CD4-positive, alpha-beta T cell (primary cell): Measurements from ENCODE around the gene ANKRD53. TPM values are rescaled to one million over a fixed set of nuclear protein-coding genes. Genes with fewer than 3 reads are reported as not detected.

ENCODE experiments used
- ATAC-seq: fragments of 200-7000 bp; cut with Tn5 transposase; one replicate; pipeline ENCODE4 v1.10.0; 2022; ENCODE audit warnings: mild to moderate bottlenecking; ENCODE audit not compliant: poor library complexity
- CTCF ChIA-PET: fragments of 350-600 bp; sonication (Branson Sonifier 250); formaldehyde crosslinking; loops from one replicate; lab custom pipeline; 2021; ENCODE audit warnings: antibody characterized with exemption, inconsistent platforms; lab: Charles Lee
- POLR2A ChIA-PET: fragments of 350-600 bp; sonication (Branson Sonifier 250); formaldehyde crosslinking; loops from one replicate; lab custom pipeline; 2021; ENCODE audit warnings: antibody characterized with exemption, inconsistent platforms; lab: Charles Lee
- DNase-seq, 14 experiments: peaks; one replicate each; pipeline ENCODE4 v3.0.0-alpha.2; 2013 to 2020; ENCODE audit warnings: mixed read lengths in 2 of 14
- H3K27ac ChIP-seq, 2 donors: one replicate each; pipeline versions ENCODE4 v1.5.1 to v1.7.0; 2013; ENCODE audit warnings: low read length in 2 of 2, low read depth in 1 of 2, mild to moderate bottlenecking in 1 of 2
- H3K27me3 ChIP-seq, 2 experiments: 1 replicate in 1 of 2; 2 replicates in 1 of 2; pipeline versions ENCODE4 v1.6.1 to v1.7.0; 2013; ENCODE audit warnings: low read length in 2 of 2, control low read depth in 1 of 2, mild to moderate bottlenecking in 1 of 2, moderate library complexity in 1 of 2; ENCODE audit not compliant: insufficient read depth in 2 of 2, control insufficient read depth in 1 of 2
- H3K36me3 ChIP-seq: one replicate; pipeline ENCODE4 v1.6.1; 2013; ENCODE audit warnings: low read length, control low read depth; ENCODE audit not compliant: insufficient read depth
- H3K4me1 ChIP-seq: one replicate; pipeline ENCODE4 v1.6.1; 2013; ENCODE audit warnings: low read length, control low read depth; ENCODE audit not compliant: insufficient read depth
- H3K4me3 ChIP-seq: one replicate; pipeline ENCODE4 v1.5.1; 2013; ENCODE audit warnings: mild to moderate bottlenecking, low read length, moderate library complexity
- H3K9me3 ChIP-seq, 2 experiments: 1 replicate in 1 of 2; 2 replicates in 1 of 2; pipeline versions ENCODE4 v1.6.1 to v1.7.0; 2013; ENCODE audit warnings: low read length in 2 of 2, mild to moderate bottlenecking in 2 of 2, control low read depth in 1 of 2, moderate library complexity in 1 of 2; ENCODE audit not compliant: control insufficient read depth in 1 of 2, insufficient read depth in 1 of 2
- H3K27ac Mint-ChIP-seq: one replicate; pipeline ENCODE4 v1.8.0; 2020; ENCODE audit warnings: mixed read lengths
- H3K27me3 Mint-ChIP-seq: one replicate; pipeline ENCODE4 v1.8.0; 2021; ENCODE audit warnings: mixed read lengths
- H3K36me3 Mint-ChIP-seq: one replicate; pipeline ENCODE4 v1.8.0; 2021; ENCODE audit warnings: low read depth, mixed read lengths
- H3K4me1 Mint-ChIP-seq: one replicate; pipeline ENCODE4 v1.8.0; 2021; ENCODE audit warnings: low read depth, mixed read lengths
- H3K4me3 Mint-ChIP-seq: one replicate; pipeline ENCODE4 v1.8.0; 2020; ENCODE audit warnings: mild to moderate bottlenecking, mixed read lengths
- H3K9me3 Mint-ChIP-seq: one replicate; pipeline ENCODE4 v1.8.0; 2020; ENCODE audit warnings: mixed read lengths
- intact Hi-C, 2 experiments: fragments of 100-400 bp; cut with DNase I in 1 of 2; cut with micrococcal nuclease in 1 of 2; formaldehyde crosslinking; loops; one replicate each; pipeline versions ENCODE4 v1.15.1 to v1.9.0; 2023 to 2025; cut with DNase I, micrococcal nuclease
- total RNA-seq, 174 experiments: library from RNA in 2 of 174; stranded (reverse) in 2 of 174; gene quantifications; one replicate each; pipeline ENCODE4 v1.2.3 and lab custom pipeline; 2021 to 2026
- TF ChIP-seq, protein P1 (sequence below): fragments of 200-600 bp; IDR thresholded peaks from one replicate; pipeline ENCODE4 v1.8.0; 2022; ENCODE audit warnings: antibody characterized with exemption, mild to moderate bottlenecking

The ANKRD53 gene
- total RNA-seq, 2 experiments from 2014 or later = 0.42 to 1.2 TPM

GRCh38 chr2:70987386-70987785, 9.0 kb downstream of the ANKRD53 start:
- CTCF ChIA-PET = no interaction called here
- intact Hi-C loops = no loop called here
- DNase-seq = no peak
- Histone ChIP-seq H3K27ac (no peak overlapping the region), H3K36me3 (peaks cover 65% of the 10 kb centered on the region), H3K4me1 (peaks cover 21% of the 10 kb centered on the region), H3K4me3 (no peak overlapping the region), H3K27me3 (no peaks in the 10 kb centered on the region), H3K9me3 (no peaks in the 10 kb centered on the region)
- ATAC-seq = no peak
- Mint-ChIP-seq H3K9me3 (no peaks in the 10 kb centered on the region), H3K36me3 (peaks cover 60% of the 10 kb centered on the region), H3K4me3 (no peak overlapping the region), H3K27me3 (no peaks in the 10 kb centered on the region), H3K4me1 (peaks cover 32% of the 10 kb centered on the region), H3K27ac (no peak overlapping the region)
- TF ChIP-seq, protein P1, sequence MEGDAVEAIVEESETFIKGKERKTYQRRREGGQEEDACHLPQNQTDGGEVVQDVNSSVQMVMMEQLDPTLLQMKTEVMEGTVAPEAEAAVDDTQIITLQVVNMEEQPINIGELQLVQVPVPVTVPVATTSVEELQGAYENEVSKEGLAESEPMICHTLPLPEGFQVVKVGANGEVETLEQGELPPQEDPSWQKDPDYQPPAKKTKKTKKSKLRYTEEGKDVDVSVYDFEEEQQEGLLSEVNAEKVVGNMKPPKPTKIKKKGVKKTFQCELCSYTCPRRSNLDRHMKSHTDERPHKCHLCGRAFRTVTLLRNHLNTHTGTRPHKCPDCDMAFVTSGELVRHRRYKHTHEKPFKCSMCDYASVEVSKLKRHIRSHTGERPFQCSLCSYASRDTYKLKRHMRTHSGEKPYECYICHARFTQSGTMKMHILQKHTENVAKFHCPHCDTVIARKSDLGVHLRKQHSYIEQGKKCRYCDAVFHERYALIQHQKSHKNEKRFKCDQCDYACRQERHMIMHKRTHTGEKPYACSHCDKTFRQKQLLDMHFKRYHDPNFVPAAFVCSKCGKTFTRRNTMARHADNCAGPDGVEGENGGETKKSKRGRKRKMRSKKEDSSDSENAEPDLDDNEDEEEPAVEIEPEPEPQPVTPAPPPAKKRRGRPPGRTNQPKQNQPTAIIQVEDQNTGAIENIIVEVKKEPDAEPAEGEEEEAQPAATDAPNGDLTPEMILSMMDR = no peak
- POLR2A ChIA-PET = no interaction called here

- H3K4me3 Mint-ChIP-seq = no peak overlapping the region
- H3K27ac ChIP-seq = no peak overlapping the region
- no peak for ATAC-seq
- no peaks in the 10 kb centered on the region for H3K9me3 Mint-ChIP-seq
- H3K4me3 ChIP-seq = no peak overlapping the region
- POLR2A ChIA-PET = no interaction called here
- H3K27me3 ChIP-seq = no peaks in the 10 kb centered on the region
- no peaks in the 10 kb centered on the region for H3K27me3 Mint-ChIP-seq
- H3K9me3 ChIP-seq = no peaks in the 10 kb centered on the region
- intact Hi-C loops = no loop called here
- H3K36me3 Mint-ChIP-seq = peaks cover 66% of the 10 kb centered on the region
- no peak for DNase-seq
- CTCF ChIA-PET = no interaction called here
- TF ChIP-seq, protein P1 = no peak
- peak overlapping the region; percentile 37 for H3K27ac Mint-ChIP-seq
- peaks cover 38% of the 10 kb centered on the region for H3K4me1 Mint-ChIP-seq
- peaks cover 26% of the 10 kb centered on the region for H3K4me1 ChIP-seq
- peaks cover 67% of the 10 kb centered on the region for H3K36me3 ChIP-seq
Measured at GRCh38 chr2:70988151-70988550, 9.7 kb downstream of the ANKRD53 start.

DNA sequence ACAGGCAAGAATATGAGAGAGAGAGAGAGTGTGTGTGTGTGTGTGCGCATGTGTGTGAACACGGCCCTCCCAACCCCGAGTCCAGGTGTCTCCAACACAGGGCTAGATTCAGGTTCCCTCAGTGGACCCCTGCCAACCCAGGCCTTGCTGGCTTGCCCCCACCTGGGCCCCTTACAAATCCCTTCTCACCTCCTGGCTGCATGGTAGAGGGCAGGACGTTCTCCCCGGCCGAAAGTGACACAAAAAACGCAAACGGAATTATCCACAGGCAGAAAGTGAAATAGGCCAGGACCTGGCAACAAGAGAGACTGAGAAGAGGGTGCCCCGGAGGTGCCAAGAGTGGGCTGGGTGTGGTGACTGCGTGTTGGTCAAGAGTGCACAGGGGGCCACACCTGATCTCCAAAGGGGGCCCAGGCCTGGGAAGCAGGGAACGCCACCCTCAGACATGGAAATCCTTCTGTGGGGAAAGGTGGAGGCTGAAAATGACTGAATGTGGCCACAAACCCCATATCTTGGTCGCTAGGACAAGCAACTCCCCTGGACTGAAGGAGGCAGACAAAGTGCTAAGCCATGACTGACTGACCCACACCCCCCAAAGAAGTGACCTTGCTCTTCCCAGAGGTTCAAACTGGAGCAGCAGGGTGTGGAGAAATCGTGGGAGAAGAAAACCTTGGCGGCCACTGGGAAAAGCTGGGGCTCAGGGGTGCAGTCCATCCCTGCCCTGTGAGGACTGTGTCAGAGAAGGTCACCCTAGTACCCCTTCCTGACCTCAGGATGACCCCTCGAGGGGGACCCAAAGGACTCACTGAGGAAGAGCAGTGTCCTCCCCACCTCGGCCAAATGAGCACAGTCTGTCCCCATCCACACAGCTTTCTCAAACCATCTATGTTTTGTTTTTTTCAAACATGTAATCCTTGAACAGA, 10.6 kb downstream of the ANKRD53 start:
- intact Hi-C loops = no loop called here
- H3K36me3 ChIP-seq = peaks cover 67% of the 10 kb centered on the region
- H3K4me3 ChIP-seq = no peak overlapping the region
- no peaks in the 10 kb centered on the region for H3K27me3 Mint-ChIP-seq
- peaks cover 46% of the 10 kb centered on the region for H3K4me1 Mint-ChIP-seq
- TF ChIP-seq, protein P1 = no peak
- H3K4me1 ChIP-seq = peaks cover 34% of the 10 kb centered on the region
- peak overlapping the region; percentile 37 for H3K27ac Mint-ChIP-seq
- ChIA-PET POLR2A (no interaction called here), CTCF (no interaction called here)
- H3K36me3 Mint-ChIP-seq = peaks cover 74% of the 10 kb centered on the region
- H3K27me3 ChIP-seq = no peaks in the 10 kb centered on the region
- ATAC-seq (no peak), DNase-seq (no peak)
- no peak overlapping the region for H3K27ac ChIP-seq
- no peaks in the 10 kb centered on the region for H3K9me3 Mint-ChIP-seq
- no peak overlapping the region for H3K4me3 Mint-ChIP-seq
- no peaks in the 10 kb centered on the region for H3K9me3 ChIP-seq
